Ectodermal cell (in vitro differentiated cells): ENCODE results near the gene GRID1.

Experiments
- H3K27ac ChIP-seq: 2 replicates; pipeline ENCODE4 v1.7.0; 2013; ENCODE audit warnings: mild to moderate bottlenecking, low read depth, low read length; ENCODE audit not compliant: insufficient read depth, poor library complexity, severe bottlenecking
- H3K27me3 ChIP-seq: 2 replicates; pipeline ENCODE4 v1.7.0; 2013; ENCODE audit warnings: mild to moderate bottlenecking, low read length; ENCODE audit not compliant: insufficient read depth, control insufficient read depth, poor library complexity, severe bottlenecking
- H3K36me3 ChIP-seq: one replicate; pipeline ENCODE4 v1.7.0; 2013; ENCODE audit warnings: low read length; ENCODE audit not compliant: control insufficient read depth, insufficient read depth
- H3K4me1 ChIP-seq: one replicate; pipeline ENCODE4 v1.7.0; 2013; ENCODE audit warnings: low read length; ENCODE audit not compliant: control insufficient read depth, insufficient read depth
- H3K4me3 ChIP-seq: 2 replicates; pipeline ENCODE4 v1.7.0; 2013; ENCODE audit warnings: low read depth, low read length, control low read depth; ENCODE audit not compliant: insufficient read depth
- H3K9me3 ChIP-seq: 2 replicates; pipeline ENCODE4 v1.7.0; 2013; ENCODE audit warnings: mild to moderate bottlenecking, low read length, moderate library complexity; ENCODE audit not compliant: control insufficient read depth
- WGBS, 2 experiments: methylation state at CpG; one replicate each; pipeline ENCODE4 v1.1.7; 2013; ENCODE audit warnings: missing lambda C conversion rate in 2 of 2; 5-methylcytosine and 5-hydroxymethylcytosine counted together

Gene GRID1

DNA sequence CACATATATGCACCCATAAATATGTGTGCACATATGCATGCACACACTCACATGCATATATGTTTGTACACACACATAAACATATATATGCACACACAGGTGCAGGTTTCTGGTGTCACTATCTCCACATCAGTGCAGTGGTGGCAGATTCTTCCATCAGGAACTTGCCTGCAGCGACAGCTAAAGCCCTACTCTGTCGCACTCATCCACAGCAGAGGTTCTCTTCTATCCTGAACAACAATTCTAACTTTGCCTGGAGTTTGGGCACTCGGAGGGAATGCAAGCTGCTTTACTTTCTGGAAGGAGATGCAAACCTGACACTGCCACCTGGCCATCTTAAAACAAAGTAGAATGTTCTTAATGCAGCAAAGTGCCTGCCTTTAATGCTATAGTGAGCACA, 745.8 kb downstream of the GRID1 start:
- H3K36me3 ChIP-seq: no peaks in the 10 kb centered on the region
- no peak overlapping the region for H3K27ac ChIP-seq
- no peaks in the 10 kb centered on the region for H3K27me3 ChIP-seq
- no peaks in the 10 kb centered on the region for H3K9me3 ChIP-seq
- H3K4me1 ChIP-seq: no peaks in the 10 kb centered on the region
- 95% methylated on average over 3 of the region's 3 CpGs for WGBS, 2 experiments
- no peak overlapping the region for H3K4me3 ChIP-seq

DNA sequence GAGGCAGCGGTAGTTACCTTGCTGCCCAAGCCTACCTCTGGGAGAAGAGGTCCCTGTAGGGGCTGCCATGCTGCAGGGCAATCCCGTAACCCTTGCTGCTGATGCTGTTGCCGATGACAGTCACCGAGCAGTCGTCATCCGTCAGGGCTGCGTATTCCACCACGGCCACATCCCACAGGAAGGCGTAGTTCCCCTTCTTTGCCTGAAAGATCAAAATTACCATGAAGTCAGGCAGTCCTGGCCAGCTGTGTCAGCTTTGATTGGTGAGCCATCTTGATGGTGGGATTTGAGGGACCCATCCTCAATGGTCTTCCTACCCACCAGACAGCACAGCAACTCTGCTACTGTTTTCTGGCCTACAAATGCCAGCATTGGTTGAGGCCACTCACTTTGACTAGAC, 746.8 kb downstream of the GRID1 start:
- Histone ChIP-seq H3K36me3 (no peaks in the 10 kb centered on the region), H3K4me3 (no peak overlapping the region), H3K9me3 (no peaks in the 10 kb centered on the region), H3K4me1 (no peaks in the 10 kb centered on the region), H3K27ac (no peak overlapping the region), H3K27me3 (no peaks in the 10 kb centered on the region)
- 95 to 96% methylated on average over 9 of the region's 9 CpGs for WGBS, 2 experiments

DNA sequence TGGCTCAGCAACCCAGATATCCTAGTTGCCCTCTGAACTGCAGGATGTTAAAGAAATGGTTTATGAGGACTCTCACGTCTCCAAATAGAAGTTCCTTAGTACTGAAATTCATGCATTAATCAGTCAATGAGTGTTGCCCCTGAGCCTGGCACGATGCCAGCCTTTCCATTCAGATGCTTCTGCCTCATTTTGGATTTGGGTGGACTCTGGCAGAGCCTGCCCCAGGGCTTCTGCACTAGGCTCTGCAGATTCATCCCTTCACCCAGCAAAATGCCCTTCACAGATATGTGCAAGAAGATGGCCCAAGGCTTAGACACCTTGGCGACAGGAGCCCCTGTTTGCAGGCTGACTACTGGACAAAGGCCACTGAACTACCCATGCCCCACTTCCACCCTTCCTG, 747.8 kb downstream of the GRID1 start:
- Histone ChIP-seq H3K4me3 (no peak overlapping the region), H3K27ac (no peak overlapping the region), H3K27me3 (no peaks in the 10 kb centered on the region), H3K4me1 (no peaks in the 10 kb centered on the region), H3K36me3 (no peaks in the 10 kb centered on the region), H3K9me3 (no peaks in the 10 kb centered on the region)
- WGBS, 2 experiments: 92 to 95% methylated on average over 3 of the region's 3 CpGs

DNA sequence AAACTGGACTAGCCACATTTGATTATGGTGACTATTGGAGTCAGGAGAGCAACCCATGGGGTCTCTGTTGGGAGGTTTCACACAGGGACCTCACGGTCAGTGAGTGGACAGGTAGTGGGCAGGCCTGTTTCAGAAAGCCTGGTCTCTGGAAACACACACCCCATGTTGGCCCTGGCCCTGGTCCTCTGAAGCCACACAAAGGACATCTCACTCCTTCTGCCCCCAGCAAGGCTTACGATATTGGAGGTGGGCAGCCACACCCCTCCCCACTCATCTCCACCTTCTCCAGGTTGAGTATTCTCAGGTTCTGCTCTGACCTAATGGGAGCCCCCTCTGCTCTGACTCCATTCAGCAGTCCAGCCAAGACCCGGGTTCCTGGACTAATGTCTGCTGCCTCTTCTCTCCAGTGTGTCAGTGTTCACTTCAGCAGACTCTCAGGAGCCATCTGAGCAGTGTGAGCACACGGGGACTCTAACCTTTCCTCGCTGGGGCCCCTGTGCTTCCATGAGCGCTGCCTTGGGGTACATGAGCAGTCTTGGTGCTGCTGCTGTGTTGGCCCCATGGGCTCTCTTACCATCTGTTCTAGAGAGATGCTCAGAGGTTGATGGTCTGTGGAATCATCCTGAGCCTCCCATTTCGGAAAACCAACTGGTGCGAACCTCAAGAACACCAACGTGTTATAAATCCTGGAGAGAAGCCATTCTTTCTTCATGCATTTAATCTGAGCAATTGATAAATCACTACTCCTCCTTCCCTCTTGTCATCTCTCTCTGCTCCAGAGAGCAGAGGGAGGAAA, 748.6 kb downstream of the GRID1 start:
- 95 to 96% methylated on average over 9 of the region's 9 CpGs for WGBS, 2 experiments
- H3K27ac ChIP-seq: no peak overlapping the region
- no peaks in the 10 kb centered on the region for H3K36me3 ChIP-seq
- H3K4me3 ChIP-seq: no peak overlapping the region
- H3K27me3 ChIP-seq: no peaks in the 10 kb centered on the region
- H3K4me1 ChIP-seq: no peaks in the 10 kb centered on the region
- H3K9me3 ChIP-seq: no peaks in the 10 kb centered on the region

DNA sequence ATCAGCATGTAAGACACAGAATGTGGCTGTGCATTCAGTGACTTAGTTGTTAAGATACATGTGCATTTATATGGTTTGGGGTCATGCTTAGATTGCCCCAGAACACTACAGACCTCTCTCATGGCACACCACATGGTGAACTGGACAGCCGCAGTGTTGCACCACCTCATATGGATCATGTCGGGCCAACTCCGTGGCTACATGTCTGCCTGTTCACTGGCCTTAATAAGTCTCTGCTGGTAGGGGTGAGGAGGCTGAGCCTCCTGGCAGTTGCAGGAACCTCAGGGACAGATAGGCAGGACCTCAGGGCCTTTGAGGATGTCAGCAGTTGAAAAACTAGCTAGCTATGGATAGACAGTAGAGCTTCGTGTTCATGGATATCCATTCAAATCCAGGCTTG, 751.0 kb downstream of the GRID1 start:
- Histone ChIP-seq H3K9me3 (no peaks in the 10 kb centered on the region), H3K36me3 (no peaks in the 10 kb centered on the region), H3K4me1 (no peaks in the 10 kb centered on the region), H3K27me3 (no peaks in the 10 kb centered on the region), H3K4me3 (no peak overlapping the region), H3K27ac (no peak overlapping the region)
- WGBS, 2 experiments: 96% methylated on average over 4 of the region's 4 CpGs

DNA sequence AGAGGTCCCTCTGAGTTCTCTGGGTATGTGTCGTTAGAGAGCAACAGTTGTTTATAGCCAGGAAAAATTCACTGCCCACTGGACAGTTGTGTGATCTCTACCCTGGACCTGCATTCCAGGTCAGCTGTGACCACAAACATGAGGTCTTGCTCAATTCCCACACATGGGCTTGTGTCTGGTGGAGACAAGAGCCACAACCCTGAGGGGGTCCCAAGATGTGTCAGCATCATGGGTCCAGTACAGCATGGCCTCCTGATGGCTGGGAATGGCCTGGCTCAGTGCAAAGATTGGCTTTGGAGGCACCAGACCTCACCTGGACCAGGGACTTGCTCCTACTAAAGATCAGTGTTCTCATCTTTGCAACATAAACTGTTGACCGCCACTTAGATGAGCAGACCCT, 751.6 kb downstream of the GRID1 start:
- Histone ChIP-seq H3K9me3 (no peaks in the 10 kb centered on the region), H3K4me1 (no peaks in the 10 kb centered on the region), H3K27me3 (no peaks in the 10 kb centered on the region), H3K27ac (no peak overlapping the region), H3K4me3 (no peak overlapping the region), H3K36me3 (no peaks in the 10 kb centered on the region)
- 95 to 97% methylated on average over 2 of the region's 2 CpGs for WGBS, 2 experiments

DNA sequence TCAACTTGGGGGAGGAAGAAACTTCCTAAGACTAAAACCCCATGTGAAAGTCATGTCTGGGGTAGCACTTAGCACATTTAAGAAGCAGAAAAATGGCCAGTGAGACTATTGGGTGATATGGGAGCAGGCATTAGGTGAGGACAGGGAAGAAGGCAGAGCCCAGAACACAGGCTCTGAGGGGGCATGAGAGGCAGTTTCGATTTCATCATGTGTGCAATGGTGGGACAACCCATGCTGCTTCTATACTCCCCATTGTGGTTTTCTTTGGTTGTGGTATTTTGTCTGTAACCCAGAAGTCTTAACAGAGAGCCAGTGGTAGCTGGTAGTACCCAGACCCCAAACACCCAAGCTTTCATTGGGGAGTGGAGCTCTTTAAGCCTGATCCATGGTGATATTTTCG, 752.0 kb downstream of the GRID1 start:
- no peak overlapping the region for H3K27ac ChIP-seq
- H3K9me3 ChIP-seq: no peaks in the 10 kb centered on the region
- H3K4me3 ChIP-seq: no peak overlapping the region
- no peaks in the 10 kb centered on the region for H3K36me3 ChIP-seq
- no peaks in the 10 kb centered on the region for H3K4me1 ChIP-seq
- WGBS, 2 experiments: 89 to 97% methylated on average over 2 of the region's 2 CpGs
- no peaks in the 10 kb centered on the region for H3K27me3 ChIP-seq

DNA sequence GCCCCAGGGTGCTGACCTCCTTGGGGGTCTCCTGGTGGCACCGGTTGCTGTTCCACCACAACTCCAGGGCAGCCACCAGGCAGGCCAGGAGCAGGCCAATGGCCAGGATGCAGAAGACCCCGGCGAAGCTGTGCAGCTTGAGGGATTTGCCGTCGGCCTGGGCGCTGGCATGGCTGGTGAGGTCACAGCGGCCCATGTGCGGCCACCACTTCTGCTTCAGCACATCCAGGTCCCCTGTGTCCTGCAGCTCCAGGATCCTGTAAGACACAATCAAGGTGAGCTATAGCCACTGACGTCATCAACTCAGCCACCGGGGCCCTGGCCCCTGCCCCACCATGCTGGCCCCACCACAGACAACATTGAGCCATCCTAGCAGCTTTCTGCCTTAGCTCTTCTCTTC, 753.2 kb downstream of the GRID1 start:
- Histone ChIP-seq H3K27me3 (no peaks in the 10 kb centered on the region), H3K36me3 (no peaks in the 10 kb centered on the region), H3K27ac (no peak overlapping the region), H3K4me1 (no peaks in the 10 kb centered on the region), H3K4me3 (no peak overlapping the region), H3K9me3 (no peaks in the 10 kb centered on the region)
- WGBS, 2 experiments: 94 to 95% methylated on average over 10 of the region's 10 CpGs

DNA sequence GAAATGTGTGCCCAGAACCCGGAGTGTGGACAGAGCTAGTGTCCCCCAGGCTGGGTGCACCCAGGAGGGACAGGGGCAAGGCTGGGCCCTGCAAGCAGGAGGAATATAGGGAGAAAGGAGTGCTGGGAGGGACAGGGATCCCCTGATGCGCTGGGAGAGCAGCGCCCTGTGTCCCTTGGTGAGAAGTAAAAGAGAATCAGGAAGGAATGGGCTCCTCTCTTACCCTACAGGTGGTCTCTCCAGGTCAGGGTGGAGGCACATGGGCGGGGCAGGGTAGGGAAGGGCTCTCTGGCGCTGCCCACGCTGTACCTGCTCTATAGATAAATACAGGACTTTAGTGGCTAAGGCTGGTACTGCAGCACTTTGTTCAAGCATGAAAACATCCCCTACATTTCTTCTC, 753.8 kb downstream of the GRID1 start:
- H3K27ac ChIP-seq: no peak overlapping the region
- H3K27me3 ChIP-seq: no peaks in the 10 kb centered on the region
- no peaks in the 10 kb centered on the region for H3K4me1 ChIP-seq
- H3K4me3 ChIP-seq: no peak overlapping the region
- H3K9me3 ChIP-seq: no peaks in the 10 kb centered on the region
- no peaks in the 10 kb centered on the region for H3K36me3 ChIP-seq
- WGBS, 2 experiments: 90 to 94% methylated on average over 6 of the region's 6 CpGs

DNA sequence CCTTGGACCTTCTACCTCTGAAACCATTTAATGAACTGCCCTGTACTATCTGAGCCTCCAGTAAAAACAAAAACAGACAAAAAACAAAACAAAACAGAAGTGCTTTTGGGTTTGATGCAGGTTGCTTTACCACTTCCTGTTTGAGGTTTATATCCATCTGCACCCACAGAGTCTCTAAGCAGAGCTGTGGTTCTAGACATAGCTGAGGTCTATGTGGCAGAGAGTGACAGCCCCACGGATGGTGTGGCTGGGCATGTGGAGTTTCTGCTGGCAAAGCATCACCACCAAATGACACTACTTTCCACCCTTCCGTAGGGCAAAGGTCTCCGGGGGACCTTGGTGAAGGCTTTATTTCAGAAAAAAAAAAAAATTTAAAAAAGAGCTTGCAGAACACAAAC, 754.2 kb downstream of the GRID1 start:
- Histone ChIP-seq H3K4me1 (no peaks in the 10 kb centered on the region), H3K36me3 (no peaks in the 10 kb centered on the region), H3K4me3 (no peak overlapping the region), H3K27ac (no peak overlapping the region), H3K27me3 (no peaks in the 10 kb centered on the region), H3K9me3 (no peaks in the 10 kb centered on the region)
- WGBS, 2 experiments: 93 to 100% methylated on average over 3 of the region's 3 CpGs
